ENCODE results near the gene SCOC.
"Not testable (repeated sequence)": the region's sequence is repeated elsewhere in the genome, so short reads cannot be mapped to it uniquely, and the experiment has no call there.

The SCOC gene

DNA sequence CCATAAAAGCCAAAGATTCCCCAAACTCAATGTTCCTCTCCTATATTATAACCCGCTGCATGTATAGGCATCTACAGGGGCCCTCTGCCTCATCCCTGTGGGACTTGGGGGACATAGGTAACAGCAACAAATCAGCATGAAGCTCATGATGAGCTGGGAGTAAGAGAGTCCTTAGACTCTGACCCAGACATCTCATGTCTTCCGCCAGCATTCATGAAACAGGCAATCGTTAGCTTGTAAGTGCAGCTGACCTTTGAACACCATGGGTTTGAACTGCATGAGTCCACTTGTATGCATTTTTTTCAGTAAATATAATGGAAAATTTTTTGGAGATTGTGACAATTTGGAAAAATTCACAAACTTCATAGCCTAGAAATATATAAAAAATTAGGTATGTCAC is 10.4 kb upstream of the SCOC start:
- no peak for DNase-seq

DNA sequence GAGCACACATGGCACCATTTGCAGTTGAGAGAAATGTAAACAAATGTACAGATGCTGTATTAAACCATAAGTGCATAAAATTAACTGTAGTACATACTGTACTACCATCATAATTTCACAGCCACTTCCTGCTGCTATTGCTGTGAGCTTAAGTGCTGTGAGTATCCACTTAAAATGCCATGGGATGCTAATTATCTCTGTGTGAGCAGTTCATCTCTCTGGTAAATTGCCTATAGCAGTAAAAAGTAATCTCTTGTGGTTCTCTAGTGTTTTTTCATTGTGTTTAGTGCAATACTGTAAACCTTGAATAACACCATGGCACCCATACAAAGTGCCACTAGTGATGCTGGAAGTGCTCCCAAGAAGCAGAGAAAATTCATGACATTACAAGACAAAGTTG is 9.9 kb upstream of the SCOC start:
- DNase-seq: no peak

GRCh38 chr4:140367738-140368137 is 5.7 kb upstream of the SCOC start:
- no peak for DNase-seq

DNA sequence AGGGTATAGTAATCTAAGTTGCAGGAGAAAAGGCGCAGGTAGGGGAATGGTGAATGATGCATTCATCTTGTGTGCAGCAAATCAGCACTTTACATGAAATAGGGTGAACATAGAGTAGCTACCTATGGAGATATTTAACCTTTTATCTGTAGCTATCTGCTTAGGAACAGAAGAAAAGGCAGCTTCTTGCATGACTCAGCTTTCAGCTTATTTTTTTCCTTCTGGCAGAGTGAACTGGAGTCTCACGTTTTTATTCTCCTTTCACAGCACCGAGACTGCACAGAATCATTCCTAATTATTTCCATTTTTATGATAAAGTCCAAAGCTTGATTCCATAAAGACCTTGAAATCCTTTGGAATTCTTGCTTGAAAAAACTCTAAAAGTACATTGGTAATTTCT is 4.8 kb upstream of the SCOC start:
- no peak for DNase-seq

- DNase-seq: no peak
Observed at GRCh38 chr4:140372751-140373327, 607 bp upstream of the SCOC start.

DNA sequence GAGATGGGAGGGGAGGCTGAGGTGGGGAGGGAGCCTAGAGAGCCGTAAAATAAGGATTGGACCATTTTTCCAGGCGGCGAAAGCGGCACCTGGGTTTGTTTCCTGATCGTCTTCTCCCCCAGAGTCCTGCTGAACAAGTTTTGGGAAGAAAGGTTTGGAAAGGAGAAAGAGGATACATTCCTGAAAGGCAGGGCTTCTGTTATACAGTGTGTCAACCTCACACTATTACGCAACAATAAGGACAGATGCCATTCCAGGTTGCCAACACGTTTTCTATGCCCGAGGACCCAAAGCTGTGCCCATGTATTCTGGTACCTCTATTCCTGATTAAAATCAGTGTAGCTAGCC is 658 bp downstream of the SCOC start:
- DNase-seq: no peak

DNA sequence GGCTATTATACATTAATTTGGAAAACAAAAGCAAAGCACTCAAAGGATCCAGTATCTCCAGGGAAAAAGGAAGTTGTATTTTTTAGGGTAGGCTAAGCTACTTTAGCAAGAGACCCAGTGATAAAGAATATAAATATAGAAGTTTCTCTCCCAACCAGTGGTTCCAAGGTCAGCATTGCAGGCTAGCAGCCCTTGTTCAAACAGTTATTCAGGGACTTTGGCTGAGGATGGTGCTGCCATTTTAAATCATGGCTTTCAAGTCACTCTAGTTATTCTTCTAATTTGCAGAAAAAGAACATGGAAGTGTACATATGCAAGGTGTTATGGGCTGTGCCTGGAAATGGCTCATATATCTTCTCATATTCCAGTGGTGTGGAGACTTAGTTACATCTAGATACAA is 9.3 kb downstream of the SCOC start:
- no peak for DNase-seq

- no peak for DNase-seq
Observed at GRCh38 chr4:140388015-140388414, 14.6 kb downstream of the SCOC start.

DNA sequence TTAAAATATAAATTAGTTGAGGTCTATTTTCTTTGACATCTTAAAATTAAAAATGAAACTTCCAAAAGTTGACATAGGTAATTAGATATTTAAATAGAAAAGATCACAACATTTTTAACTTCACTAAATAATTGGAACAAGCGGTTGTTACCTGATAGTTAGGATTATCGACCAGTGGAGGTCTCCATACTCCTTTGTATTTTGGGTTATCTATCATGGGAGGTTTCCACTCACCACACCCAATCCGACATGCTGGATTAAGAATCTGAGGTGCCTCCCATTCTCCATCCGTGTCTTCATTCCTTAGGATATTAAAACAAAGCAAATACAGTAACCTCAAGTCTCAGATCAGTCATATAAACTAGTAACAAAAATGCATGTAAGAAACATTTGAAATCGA is 22.2 kb downstream of the SCOC start:
- no peak for DNase-seq

GRCh38 chr4:140400111-140400510 is 26.7 kb downstream of the SCOC start:
- DNase-seq: no peak

- no peak for DNase-seq
Observed at GRCh38 chr4:140406292-140406691, 32.8 kb downstream of the SCOC start.

- no peak for DNase-seq
Observed at GRCh38 chr4:140408974-140409373, 35.5 kb downstream of the SCOC start.

GRCh38 chr4:140413130-140413969 is 39.9 kb downstream of the SCOC start:
- DNase-seq: not testable (repeated sequence)

GRCh38 chr4:140423106-140423505 is 49.7 kb downstream of the SCOC start:
- DNase-seq: no peak

GRCh38 chr4:140426610-140427105 is 53.2 kb downstream of the SCOC start:
- no peak for DNase-seq

DNA sequence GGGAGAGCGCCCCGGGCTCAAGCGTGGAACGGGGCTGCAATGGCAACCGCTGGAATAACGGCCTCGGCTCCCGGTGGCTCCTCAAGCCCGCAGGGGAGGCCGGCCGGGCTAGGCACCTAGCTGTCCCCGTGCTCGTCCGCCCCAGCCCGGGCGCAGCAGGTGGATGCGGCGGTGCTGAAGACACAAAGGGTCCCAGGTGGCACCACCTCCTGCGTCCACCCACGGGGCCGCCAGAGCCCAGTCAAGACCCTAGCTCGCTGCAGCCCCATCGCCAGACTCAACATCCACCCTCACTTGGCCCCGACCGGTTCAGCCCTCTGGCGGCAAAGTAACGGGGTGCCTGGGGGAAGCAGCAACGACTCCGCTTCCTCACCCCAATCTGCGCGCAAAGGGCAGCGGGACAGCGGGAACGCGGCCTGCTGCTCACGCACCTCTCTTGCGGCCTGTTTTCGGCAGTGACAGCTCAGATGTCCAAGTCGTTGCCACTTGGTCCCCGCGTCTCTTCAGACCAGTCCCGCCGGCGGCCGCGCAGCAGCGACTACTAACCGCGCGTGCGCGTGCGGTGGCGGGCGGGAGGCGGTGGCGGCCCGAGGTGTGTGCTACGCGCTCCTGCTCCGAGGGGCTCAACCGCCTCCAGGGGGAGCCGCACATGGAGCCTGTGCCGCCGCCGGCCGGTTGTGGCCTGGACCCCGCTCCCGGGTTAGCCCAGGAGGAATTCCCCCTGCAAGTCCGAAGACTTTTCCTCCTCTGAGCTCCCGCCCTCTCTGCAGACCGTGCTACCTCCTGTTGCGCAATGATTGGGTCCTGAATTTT is 53.9 kb downstream of the SCOC start, which contains the start of gene CLGN:
TSS of gene CLGN (minus strand) at position 543 of the 813 bp plus-strand sequence. CDS start 14,570 bp downstream, outside the sequence.
- DNase-seq: peak; percentile 83

DNA sequence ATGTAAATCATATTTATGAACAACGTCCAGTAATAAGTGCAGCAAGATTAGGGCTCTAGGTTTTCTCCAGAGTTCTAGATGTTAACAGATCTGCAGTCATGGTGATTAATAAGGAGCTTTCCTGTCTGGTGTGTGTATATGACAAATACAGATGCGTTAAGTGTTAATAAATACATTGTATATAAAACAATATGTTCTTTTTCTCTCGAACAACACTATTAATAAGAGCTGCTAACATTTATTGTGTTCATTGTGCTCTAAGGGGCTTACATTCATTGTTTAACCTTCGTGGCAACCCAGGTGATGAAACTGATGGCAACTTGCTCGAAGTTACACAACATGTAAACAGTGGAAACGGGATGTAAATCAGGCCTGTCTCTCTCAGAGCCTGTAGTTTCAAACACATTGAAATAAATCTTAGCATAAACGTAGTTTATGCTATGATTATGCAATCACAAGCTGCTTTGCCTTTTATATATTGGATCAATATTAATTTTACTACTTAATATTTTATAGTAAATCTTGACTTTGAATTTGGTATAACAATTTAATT is 54.5 kb downstream of the SCOC start:
- no peak for DNase-seq
